Measurements from ENCODE around the gene UBE2E2.
A peak's percentile ranks its signal among the peaks of the same experiment; 100 is the strongest.
"Not testable (repeated sequence)": the region's sequence is repeated elsewhere in the genome, so short reads cannot be mapped to it uniquely, and the experiment has no call there.

The UBE2E2 gene

GRCh38 chr3:23202921-23203707 is at the start of gene UBE2E2:
TSS of gene UBE2E2 (plus strand) at chr3:23203327.
- no peak for DNase-seq (ENCODE audit: low read depth, low spot score)

- DNase-seq (ENCODE audit: low read depth, low spot score) = no peak
Measured at GRCh38 chr3:23153436-23153835, 49.7 kb upstream of the UBE2E2 start.

GRCh38 chr3:23157331-23157730 is 45.8 kb upstream of the UBE2E2 start:
- no peak for DNase-seq (ENCODE audit: low read depth, low spot score)

GRCh38 chr3:23159929-23160328 is 43.2 kb upstream of the UBE2E2 start:
- DNase-seq (ENCODE audit: low read depth, low spot score) = no peak

GRCh38 chr3:23161308-23161707 is 41.8 kb upstream of the UBE2E2 start:
- no peak for DNase-seq (ENCODE audit: low read depth, low spot score)

GRCh38 chr3:23161896-23162570 is 41.1 kb upstream of the UBE2E2 start:
- no peak for DNase-seq (ENCODE audit: low read depth, low spot score)

GRCh38 chr3:23162934-23163333 is 40.2 kb upstream of the UBE2E2 start:
- DNase-seq (ENCODE audit: low read depth, low spot score) = no peak

GRCh38 chr3:23164746-23165145 is 38.4 kb upstream of the UBE2E2 start:
- DNase-seq (ENCODE audit: low read depth, low spot score) = no peak

- no peak for DNase-seq (ENCODE audit: low read depth, low spot score)
Measured at GRCh38 chr3:23165571-23165970, 37.6 kb upstream of the UBE2E2 start.

- no peak for DNase-seq (ENCODE audit: low read depth, low spot score)
Measured at GRCh38 chr3:23166276-23166675, 36.9 kb upstream of the UBE2E2 start.

- DNase-seq (ENCODE audit: low read depth, low spot score) = no peak
Measured at GRCh38 chr3:23166845-23167244, 36.3 kb upstream of the UBE2E2 start.

GRCh38 chr3:23169551-23169950 is 33.6 kb upstream of the UBE2E2 start:
- DNase-seq (ENCODE audit: low read depth, low spot score) = no peak

- DNase-seq (ENCODE audit: low read depth, low spot score) = no peak
Measured at GRCh38 chr3:23170291-23170690, 32.8 kb upstream of the UBE2E2 start.

GRCh38 chr3:23172059-23172458 is 31.1 kb upstream of the UBE2E2 start:
- DNase-seq (ENCODE audit: low read depth, low spot score) = no peak

- no peak for DNase-seq (ENCODE audit: low read depth, low spot score)
Measured at GRCh38 chr3:23174426-23175039, 28.6 kb upstream of the UBE2E2 start.

GRCh38 chr3:23175341-23176083 is 27.6 kb upstream of the UBE2E2 start:
- no peak for DNase-seq (ENCODE audit: low read depth, low spot score)

GRCh38 chr3:23176839-23177238 is 26.3 kb upstream of the UBE2E2 start:
- not testable (repeated sequence) for DNase-seq (ENCODE audit: low read depth, low spot score)

- no peak for DNase-seq (ENCODE audit: low read depth, low spot score)
Measured at GRCh38 chr3:23182996-23183513, 20.1 kb upstream of the UBE2E2 start.

GRCh38 chr3:23183731-23184130 is 19.4 kb upstream of the UBE2E2 start:
- DNase-seq (ENCODE audit: low read depth, low spot score) = peak; percentile 63

GRCh38 chr3:23185861-23186260 is 17.3 kb upstream of the UBE2E2 start:
- no peak for DNase-seq (ENCODE audit: low read depth, low spot score)

- no peak for DNase-seq (ENCODE audit: low read depth, low spot score)
Measured at GRCh38 chr3:23189187-23189586, 13.9 kb upstream of the UBE2E2 start.

GRCh38 chr3:23192816-23193215 is 10.3 kb upstream of the UBE2E2 start:
- DNase-seq (ENCODE audit: low read depth, low spot score) = no peak

Data from iPS DF 19.7 (cell line).